8988T (cell line): ENCODE measurements around the gene IL18RAP.

Source experiments
- DNase-seq: peaks from one replicate; pipeline ENCODE4 v3.0.0; 2011

IL18RAP gene

DNA sequence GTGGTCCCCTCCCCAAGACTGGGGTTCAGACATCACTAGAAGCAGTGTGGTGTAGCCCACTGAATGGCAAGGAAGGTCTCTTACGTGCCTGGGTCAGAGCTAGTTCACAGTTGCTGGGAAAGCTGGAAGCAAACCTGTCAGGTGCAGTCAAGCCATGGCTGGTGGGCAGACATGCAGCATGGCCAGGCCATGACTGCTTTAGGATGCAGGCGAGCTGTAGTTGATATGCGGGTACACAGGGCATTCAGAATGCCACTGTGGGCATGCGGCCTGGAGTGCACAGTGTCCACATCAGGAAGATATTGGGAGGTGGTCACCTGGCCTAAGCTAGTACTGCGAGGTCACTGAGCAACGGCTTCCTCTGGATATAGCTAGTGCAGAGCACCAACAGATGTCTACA, 38.2 kb downstream of the IL18RAP start:
- DNase-seq, result no peak

DNA sequence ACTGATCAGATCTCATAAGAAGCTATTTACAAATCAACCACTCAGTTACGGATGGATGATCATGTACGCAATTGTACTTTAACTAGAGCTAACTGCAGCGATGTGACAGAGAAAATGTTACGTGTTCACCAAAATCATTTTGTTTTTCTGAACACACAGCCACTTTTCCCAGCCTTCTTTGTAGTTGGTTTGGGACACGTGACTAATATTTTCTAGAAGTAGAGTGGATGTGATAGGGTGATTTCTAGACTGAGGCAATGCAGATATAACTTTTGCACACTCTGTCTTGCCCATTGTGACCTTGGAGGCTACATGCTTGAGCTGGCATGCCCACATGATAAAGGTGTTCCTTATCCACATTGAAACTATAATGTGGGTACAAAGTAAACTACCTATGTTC, 40.2 kb downstream of the IL18RAP start:
- DNase-seq, result no peak

DNA sequence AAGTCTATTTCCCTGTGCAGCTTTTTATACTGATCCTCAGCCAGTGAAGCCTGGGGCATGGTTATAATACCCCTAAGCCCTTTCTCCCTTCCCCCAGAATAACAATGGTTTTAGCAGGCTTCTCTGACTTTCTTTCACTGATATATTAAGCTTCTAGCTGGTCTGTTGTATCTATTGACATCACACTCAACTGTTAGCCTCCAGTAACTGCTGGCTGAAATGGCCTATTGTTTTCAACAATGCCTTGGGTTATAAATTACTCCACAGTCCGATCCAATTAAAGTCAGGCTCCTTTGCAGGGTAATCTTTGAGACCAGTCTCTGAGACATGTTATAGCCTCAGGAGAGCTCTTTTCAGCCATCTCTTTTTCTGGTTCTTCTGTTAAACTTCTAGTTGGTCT, 47.2 kb downstream of the IL18RAP start:
- DNase-seq, result no peak

DNA sequence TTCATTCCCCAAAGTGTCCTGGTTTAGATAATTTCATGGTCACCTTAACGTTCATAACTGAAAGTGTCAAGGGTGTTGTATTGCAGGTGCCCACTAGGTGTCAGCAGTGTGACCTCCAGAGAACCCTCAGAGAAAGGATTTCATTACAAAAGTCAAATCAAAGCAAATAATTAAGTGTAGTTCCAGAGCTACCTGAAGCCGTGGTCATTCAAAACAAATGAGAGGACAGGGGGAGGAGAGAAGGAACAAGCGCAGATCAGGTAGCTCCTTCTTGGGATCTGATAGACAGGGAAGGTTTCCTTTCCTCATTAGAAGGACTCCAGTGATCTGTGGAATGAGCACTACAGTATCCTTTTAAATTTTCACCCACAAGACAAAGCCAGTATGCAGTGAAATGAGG, 50.1 kb downstream of the IL18RAP start, which contains the start of gene SLC9A4:
SLC9A4 (plus strand) TSS at position 207 of the 400 bp plus-strand sequence. CDS start 534 bp downstream, outside the sequence.
- DNase-seq, result no peak

DNA sequence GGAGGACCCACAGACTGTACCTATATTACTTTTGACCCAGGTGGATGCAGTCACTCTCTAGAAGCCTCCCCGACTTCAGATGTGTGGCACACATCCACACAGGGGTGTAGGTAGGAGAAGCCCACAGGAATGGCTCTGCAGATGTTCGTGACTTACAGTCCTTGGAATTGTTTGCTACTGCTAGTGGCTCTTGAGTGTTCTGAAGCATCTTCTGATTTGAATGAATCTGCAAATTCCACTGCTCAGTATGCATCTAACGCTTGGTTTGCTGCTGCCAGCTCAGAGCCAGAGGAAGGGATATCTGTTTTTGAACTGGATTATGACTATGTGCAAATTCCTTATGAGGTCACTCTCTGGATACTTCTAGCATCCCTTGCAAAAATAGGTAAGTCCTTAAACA, 50.7 kb downstream of the IL18RAP start:
- DNase-seq, result no peak

DNA sequence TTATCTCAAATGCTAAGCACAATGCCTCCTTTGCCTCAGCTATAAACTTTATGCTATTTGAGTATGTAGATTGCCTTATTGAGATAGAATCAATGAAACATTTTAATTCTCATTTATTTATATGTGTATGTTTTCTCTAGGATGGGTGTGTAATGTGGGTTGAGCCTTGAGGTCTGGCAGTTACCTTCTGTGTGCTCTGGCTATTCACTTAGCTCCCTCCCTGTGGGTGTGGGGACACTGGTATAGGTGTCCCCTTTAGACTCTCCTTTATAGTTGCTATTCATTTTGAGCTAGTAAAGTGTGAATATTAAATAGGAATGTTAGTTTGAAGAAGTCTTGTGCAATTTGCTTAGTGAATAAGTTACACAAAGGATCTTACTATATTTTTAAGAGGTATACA, 51.8 kb downstream of the IL18RAP start:
- no peak for DNase-seq

DNA sequence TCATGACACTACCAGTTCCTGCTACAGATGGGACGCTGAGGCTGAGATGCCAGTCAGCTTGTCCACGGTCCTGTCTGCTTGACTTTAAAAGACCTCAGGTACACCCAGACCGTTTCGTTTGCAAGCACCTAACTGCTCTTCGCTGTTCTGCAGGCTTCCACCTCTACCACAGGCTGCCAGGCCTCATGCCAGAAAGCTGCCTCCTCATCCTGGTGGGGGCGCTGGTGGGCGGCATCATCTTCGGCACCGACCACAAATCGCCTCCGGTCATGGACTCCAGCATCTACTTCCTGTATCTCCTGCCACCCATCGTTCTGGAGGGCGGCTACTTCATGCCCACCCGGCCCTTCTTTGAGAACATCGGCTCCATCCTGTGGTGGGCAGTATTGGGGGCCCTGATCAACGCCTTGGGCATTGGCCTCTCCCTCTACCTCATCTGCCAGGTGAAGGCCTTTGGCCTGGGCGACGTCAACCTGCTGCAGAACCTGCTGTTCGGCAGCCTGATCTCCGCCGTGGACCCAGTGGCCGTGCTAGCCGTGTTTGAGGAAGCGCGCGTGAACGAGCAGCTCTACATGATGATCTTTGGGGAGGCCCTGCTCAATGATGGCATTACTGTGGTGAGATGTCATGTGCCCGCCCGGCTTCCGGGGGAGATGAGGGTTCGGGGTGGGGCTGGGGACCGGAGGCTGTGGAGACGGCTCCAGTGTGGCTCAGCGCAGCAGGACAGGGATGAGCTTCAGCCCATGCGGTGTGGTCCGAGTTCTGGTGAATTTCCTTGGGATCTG, 55.9 kb downstream of the IL18RAP start:
- no peak for DNase-seq

DNA sequence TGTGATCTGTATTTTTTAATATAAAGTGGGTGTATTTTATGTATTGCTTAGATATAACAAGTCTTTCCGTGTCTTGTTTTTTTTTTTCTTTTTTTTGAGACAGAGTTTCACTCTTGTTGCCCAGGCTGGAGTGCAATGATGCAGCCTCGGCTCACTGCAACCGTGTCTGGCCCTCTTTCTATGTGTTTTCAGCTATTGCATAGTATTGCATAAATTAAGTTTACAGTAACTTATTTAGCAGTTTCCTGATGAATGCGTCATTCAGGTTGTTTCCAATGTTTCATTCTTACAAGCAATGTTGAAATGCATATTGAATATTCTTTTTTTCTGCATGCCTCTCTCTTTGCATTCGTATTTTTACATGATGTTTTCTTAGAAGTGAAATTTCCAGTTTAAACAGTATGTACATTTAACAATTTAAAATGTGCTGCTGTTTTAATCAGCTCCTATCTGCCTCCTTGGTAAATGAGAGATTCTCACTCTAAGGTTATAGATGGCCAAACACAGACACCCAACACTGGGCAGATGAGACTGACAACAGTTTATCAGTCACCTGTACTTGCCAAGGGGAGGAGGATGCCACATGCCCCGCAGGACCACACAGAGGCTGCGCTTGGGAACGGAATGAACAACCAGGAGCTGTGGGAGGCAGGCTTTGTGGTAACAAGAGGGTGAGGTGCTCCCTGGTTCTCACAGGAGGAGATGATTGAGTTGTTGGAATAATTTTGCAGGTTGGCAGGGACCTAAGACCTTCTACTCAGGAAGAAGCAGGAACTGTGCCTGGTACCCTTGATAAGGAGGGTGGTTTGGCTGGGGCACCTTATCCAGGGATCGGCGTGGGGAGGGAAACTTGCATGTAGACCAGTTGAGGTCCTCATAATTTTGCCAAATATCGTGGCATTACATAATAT, 57.6 kb downstream of the IL18RAP start:
- no peak for DNase-seq

DNA sequence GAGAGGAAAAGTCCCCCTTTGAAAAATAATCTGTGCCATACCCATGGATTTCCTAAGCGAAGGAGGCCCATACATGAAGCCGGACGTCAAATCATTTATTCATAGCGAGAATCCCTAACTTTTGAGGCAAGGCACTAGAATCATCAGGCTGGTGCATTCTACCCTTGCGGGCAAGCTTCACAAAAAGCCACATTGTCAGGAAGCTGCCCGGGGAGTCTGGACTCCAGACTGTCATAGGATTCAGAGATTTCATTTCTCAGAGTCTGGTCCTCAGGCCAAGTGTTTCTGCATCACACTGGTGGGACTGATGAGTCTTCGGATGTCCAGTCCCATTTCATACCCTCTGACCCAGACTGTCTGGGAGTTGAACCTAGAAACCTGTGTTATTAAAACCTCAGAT, 59.0 kb downstream of the IL18RAP start:
- DNase-seq, result no peak

DNA sequence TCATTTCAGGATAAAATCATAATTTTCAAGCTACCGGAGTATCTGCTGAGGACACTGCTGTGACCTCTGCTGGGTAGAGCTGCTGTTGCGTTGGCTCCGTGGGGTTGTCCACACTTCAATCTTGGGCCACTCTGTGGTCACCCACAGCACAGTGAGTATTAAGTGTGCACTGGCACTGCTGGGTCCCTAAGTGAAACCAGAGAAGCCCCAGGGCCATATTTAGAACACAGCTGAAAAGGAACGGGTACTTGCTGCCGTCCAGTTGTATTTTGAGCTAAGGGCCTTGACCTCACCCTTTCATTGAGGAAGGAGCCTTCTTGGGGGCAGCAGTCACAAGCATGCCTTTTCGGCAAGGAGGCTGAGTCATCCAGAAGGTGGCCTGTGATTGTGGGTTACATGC, 60.1 kb downstream of the IL18RAP start:
- DNase-seq, result no peak

DNA sequence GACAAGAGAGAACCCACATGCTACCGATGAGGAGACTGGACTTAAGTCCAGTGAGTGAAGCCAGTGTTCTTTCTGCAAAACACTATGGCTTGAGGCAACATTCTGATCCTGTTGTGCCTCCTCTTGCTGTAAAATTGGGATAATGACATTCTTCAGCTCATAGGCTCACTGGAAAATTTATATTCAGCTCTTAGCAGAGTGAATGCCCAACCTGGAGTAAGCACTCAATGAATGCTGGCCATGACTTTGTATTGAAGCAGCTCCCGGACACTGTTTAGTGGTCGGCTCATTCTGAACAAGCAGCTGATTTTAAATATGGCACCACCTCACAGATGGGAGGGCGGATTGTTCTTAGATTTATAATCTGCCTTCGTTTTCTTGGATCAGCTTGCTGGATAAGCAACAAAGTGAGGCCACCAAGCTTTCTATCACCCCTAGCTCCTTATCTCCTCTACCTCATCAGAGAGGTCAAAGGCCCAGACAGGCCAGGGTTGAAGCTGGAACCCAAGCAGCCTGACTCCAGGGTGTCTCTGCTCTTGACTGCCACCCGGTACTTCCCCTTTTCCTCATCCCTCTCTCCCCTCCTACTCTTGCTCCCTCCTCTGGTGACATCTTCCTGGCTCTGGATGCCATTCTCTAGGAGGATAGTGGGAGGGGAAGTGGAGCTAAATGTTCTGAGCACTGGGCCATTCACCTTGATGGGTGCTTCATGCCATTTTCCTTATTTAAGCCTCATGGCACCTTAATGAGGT, 61.5 kb downstream of the IL18RAP start:
- no peak for DNase-seq

DNA sequence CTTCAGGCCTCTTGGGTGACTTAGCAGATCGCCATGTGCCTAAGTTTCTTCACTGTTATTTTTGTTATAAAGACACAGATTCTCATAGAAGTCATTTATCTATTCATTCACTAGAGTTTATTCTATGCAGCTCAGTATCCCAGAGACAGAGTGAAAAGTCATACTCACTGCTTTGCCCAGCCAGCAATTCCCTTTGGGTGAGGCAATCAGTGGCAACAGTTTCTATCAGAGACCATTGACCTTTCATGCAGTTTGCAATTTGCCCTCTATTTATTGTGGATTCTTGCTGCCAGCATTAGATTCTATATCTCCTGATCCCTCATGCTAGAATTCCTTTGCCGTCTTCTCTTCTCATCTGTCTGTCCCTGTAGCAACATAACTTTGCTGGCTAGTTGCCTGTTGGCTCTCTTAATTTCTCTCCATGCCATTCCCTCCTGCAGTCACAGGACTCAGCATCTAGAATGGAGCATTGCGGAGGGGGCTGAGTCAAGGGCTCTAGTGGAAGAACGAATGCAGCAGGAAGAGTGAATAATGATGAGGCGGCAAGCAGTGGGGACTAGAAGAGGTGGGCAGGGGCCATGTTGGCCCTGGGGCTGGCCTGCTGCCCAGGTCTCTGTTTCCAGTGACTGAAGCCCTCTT, 62.3 kb downstream of the IL18RAP start:
- no peak for DNase-seq

DNA sequence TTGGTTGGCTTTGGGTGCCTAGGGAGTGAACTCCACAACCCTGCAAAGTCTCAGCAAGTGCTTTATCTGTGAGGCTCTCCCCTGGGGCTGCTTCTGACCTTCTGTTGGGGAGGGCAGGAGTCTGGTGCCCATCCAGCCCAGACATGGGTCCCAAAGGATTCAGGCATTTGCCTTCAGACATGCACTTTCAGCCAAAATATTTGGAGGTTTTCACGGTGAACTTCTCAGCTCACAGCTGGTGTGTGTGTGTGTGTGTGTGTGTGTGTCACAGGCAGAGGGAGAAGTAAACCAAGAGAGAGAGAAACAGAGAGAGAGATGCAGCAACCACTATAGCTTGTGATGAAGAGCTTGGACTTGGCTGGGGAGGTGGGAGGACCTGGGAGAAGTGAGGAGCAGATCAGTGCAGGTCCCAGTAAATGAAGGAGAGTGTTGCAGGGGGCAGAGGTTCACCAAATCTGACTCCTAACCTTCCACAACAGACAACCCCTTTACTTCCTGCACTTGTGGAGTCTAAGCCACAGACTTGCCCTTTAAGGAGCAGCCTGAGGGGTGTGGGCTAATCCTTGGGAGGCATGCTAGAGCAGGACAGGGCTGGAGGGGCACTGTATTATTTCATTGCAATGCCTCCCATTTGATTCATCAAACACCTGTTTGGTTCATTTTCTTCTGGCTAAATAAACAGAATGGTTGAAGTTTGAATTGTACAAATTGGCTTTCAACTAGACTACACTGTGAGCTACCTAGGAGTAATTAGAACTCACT, 64.2 kb downstream of the IL18RAP start:
- DNase-seq, result no peak

DNA sequence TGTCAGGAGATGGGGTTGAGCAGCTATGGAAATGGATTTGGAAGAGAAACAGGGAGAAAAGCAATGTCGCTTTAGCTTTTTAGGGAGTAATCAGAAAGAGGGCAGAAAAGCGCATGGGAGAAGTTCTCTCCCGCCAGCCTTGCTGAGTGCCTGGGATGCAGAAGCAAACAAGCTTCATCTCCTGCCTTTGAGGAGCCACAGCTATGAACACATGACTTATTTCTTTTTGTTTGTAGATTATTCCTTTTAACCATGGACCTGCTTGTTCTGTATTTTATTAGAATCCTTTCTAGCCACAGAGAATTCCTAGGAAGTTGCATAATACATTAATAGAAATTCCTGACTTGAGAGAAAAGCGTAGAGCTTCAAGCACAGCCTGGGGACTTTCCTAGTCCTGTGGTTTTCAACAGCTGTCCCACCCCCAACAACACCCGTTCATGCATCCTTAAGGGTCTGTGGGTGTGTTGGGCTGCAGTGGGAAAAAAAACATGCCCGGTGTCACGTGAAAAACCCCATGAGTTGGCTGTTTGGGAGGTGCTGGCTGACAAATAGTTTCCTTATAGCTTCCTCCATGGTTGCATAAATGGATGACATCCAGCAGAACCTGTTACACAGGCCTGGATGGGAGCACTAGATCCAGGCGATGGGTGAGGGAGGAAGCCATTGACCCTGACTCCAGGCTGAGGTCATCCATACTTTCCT, 65.0 kb downstream of the IL18RAP start:
- no peak for DNase-seq

DNA sequence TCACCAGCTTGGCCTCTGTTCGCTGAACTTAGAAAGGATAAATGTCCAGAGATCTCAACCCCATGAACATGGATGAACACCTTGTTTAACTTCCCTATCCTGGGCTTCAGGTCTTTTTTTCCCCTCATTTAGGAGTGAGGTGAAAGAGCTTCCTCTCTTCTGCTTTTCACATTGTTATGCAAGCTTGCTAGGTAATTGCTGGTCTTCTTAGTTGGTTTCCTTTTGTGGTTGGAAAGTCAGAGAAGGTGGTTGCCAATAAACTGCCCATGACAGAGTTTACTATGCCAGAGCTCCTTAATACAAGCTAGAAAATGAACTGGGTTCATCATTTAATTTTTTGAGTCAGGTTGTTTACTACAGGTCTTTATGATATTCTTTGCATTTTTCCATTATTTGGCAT, 66.7 kb downstream of the IL18RAP start:
- no peak for DNase-seq

DNA sequence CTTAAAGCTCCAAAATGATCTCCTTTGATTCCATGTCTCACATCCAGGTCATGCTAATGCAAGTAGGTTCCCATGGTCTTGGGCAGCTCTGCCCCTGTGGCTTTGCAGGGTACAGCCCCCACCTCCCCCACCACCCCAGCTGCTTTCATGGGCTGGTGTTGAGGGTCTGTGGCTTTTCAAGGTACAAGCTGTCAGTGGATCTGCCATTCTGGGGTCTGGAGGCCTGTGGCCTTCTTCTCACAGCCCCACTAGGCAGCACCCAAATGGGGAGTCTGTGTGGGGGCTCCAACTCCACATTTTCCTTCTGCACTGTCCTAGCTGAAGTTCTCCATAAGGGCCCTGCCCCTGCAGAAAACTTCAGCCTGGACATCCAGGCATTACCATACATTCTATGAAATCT, 69.0 kb downstream of the IL18RAP start:
- no peak for DNase-seq

DNA sequence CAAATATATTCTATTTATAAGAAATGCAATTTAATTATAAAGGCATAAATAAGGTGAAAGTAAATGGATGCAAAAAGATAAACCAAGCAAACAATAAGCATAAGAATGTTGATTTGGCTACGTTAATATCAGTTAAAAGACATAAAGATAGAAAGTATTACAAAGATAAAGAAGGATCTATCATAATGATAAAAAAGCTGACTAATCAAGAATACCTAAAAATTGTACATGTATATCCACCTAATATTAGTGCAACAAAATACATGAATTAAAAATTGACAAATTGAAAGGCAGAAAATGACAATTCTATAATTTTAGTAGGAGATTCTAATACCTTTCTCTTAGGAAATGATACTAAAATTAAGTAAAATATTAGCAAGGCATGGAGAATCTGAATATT, 71.6 kb downstream of the IL18RAP start:
- DNase-seq, result no peak

DNA sequence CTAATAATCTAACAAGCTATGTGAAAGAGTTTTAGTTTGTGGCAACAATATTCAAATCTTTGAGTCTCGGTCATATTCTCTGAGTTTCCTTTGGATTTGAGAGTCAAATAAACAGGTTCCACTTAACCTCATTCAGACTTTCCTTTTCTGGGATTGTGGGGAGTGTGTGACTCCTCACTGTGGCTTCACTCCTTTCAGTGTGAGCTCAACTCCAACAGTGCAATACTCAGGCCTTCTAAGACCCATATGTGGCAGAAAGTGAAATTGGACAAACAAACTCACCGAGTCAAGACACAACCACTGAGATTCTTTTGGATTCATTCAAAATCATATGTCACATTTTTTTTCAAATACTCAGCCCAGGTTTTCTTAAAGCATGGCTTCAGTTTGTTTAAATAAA, 75.5 kb downstream of the IL18RAP start:
- no peak for DNase-seq

DNA sequence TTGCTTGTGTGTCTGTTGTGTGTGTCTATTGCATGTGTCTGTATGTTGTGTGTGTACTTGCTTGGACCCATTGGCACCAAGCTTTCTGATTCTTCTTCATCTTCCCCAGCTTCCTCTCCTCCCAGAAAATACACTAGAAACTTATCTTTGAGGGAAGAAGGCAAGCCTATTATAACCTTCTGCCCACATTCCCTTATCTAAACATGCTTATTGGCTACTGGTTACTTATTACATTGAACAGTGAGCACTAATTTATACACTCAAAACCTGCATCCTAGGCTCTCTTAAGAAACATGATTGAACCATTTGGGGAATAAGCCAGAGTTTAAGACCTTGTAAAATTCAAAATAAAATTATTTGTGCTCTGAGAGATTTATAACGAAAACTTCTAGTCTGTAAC, 76.6 kb downstream of the IL18RAP start:
- DNase-seq, result no peak
